Stimulated activated CD4-positive, alpha-beta T cell treated with anti-CD3 and anti-CD28 coated beads, Interleukin-12 subunit alpha, Interleukin-12 subunit beta, amount 100 ng/mL, for 24 hours (primary cell): ENCODE data around the gene MINPP1.
"Not testable (repeated sequence)": the region's sequence is repeated elsewhere in the genome, so short reads cannot be mapped to it uniquely, and the experiment has no call there.

Experiments used
- DNase-seq, 2 experiments: peaks; one replicate each; pipeline ENCODE4 v3.0.0-alpha.2; 2020; ENCODE audit warnings: low read depth in 2 of 2

Gene MINPP1

DNA sequence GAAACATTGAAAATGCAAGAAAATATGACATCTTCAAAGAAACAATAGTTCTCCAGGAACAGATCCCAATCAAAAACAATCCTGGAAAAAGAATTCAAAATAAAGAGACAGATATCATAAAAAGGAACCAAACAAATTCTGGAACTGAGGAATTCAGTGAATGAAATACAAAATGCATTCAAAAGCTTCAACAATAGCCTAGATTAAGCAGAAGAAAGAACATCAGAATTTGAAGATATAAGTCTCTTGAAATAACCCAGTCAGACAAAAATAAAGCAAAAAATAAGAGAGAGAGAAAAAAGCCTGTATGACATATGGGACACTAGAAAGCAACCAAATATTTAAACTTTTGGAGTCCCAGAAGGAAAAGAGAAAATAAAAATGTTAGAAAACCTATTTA is 60.3 kb downstream of the MINPP1 start:
- DNase-seq = no peak

DNA sequence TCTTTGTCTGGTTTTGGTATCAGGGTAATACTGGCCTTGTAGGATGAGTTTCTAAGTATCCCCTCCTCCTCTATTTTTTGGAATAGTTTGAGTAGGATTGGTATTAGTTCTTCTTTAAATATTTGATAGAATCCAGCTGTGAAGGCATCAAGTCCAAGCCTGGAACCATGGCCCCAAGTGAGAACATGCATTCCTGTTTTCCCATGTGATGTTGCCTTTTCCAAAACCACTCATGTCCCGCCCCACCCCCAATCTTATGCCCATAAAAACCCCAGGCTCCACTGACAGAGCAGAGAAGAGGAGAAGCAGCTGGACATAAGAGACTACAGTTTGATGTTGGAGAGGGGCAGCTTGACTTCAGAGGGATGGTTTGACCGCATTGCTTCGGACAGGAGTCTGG is 71.2 kb downstream of the MINPP1 start:
- no peak for DNase-seq

DNA sequence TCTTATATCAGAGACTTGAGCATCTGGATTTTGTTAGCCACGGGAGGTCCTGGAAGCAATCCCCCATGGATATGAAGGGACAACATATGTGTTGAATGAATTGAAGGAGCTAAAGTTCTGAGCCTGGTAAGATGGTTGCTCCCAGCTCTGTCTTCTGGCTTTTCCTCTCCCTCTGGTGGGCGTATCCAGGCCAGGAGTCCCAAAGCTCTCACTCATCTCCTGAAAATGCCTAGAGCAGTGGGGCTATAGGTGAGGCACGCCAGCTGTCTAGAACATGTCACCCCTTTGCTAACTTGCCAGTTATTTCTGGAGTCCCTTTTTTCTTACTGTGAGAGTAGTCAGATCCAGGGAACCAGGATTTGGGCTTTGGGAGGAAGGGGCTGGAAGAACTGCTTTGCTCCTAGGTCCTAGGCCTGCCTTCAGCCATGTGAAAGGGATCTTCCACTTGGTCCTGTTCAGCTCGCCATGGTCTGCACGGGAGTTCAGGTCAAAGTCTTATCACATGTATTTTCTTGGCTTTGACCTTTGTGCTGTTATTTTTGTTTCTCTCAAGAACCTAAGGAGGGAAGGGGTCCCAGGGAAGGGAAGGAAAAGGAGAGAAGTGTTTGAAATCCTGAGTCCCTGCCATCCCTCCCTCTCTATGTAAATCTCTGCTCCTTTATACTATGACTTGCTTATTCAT is 73.6 kb downstream of the MINPP1 start:
- no peak for DNase-seq

DNA sequence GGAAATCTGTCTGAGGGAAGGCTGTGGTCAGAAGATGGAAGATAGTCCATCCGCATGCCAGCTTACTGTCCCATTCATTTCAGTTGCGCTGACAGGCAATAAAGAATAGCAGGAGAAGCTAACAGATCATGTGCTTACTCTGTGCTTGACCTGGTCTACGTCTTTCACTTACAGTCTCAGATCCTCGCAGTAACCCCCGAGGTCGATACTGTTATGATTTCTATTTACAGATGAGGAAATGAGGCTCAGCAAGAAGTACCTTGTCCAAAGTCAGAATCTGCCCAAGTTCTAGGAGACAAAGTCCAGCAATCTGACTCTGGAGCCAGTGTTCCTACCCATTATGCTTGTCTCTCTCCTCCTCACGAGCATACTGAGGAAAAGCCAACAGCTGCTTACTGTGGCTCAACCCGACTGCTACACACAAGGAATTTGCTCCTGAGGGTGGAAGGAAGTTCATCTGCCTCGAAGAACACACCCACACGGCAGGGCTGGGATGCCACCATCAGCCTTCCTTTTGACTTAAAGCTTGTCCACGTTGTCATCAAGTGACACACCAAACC is 74.2 kb downstream of the MINPP1 start:
- no peak for DNase-seq

DNA sequence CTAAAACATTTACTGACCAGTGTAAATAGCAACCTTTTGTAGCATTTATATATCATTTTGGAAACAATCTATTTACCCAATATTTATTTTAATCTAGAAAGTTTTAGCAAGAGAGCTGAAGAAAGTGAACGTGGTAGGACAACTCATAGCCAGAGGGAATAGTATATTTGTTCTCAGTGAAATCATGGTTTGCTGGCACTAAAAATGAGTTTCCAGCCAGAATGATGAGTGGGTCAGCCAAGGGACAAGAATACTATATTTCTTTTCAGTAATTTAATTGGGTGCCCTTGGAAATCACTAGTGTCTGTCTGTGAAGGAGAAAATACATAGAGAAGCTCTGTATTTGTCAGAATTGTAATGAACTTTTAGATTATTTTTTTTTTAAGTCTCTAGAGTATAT is 74.9 kb downstream of the MINPP1 start:
- no peak for DNase-seq

DNA sequence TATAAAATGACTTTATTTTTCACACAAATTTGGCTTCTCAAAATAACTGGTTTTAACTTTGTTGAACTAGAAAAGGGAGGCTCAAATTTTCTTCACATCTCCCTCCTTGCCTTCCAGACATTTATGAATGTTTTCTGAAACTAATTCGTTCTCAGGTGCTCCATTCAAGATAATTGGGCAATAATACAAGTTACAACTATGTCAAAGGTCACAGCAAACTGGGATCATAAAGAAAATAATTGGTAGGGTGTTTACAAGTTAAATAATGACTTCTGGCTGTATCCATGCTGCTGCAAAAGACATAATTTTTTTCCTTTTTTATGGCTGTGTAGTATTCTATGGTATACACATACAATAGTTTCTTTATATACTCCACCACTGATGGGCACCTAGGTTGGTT is 75.3 kb downstream of the MINPP1 start:
- DNase-seq = no peak

DNA sequence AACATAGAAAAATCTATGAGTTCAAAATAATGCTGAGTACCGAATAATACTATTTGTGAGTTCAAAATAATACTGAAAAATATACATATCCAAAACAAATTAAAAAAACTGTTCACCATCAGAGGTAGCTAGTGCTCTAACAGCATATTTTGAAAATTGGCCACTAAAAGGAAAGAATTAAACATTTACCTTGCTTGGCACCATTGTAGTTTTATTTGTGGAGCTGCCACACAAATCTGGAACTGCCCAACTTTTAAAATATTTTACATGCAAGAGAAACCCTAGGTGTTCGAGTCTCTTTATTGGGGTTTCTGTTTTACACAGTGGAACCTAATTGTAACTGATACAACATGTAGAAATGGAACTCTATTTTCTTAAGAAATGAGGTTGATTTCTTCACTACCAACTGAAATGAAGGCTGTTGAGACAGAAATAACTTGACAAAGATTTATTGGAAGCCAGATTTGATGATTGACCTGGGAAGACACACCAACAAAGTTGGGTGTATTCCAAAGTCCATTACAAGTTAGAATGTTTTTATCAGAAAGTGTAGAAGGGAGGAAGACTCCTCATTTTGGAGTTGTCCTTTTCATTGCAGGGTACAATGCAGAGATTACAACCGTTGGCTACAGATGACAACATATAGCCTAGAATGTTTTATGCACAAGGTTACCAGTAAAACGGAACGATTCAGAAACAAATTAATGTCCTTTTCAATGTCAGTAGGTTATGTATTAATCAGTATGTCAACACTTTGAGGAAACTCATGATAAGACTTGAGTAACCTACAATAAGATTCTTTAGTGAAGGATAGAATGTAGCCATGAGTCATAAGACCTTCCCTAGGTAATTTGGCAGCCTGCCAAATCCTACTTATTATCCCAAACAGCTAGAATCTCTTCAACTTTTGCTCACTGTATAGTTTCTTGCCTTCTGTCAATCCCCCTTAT is 81.1 kb downstream of the MINPP1 start:
- no peak for DNase-seq

DNA sequence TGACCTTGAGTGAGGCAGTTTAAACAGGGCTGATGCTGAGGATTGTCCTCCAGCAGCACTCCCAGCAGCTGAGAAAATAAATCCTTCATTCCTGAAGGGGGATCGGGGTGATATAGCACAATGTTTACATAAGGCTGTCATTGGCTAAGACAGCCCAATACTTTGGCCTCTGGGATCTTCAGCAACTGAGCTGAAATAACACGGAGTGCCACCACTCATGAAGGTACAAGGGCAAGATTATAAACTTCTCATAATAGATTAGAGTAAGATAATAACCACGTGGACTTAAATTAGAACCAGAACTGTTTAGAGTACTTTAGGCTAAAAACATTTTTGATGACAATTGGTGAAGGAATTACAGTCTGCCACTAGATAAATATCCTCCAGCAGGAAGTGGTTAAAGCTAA is 85.0 kb downstream of the MINPP1 start:
- no peak for DNase-seq

DNA sequence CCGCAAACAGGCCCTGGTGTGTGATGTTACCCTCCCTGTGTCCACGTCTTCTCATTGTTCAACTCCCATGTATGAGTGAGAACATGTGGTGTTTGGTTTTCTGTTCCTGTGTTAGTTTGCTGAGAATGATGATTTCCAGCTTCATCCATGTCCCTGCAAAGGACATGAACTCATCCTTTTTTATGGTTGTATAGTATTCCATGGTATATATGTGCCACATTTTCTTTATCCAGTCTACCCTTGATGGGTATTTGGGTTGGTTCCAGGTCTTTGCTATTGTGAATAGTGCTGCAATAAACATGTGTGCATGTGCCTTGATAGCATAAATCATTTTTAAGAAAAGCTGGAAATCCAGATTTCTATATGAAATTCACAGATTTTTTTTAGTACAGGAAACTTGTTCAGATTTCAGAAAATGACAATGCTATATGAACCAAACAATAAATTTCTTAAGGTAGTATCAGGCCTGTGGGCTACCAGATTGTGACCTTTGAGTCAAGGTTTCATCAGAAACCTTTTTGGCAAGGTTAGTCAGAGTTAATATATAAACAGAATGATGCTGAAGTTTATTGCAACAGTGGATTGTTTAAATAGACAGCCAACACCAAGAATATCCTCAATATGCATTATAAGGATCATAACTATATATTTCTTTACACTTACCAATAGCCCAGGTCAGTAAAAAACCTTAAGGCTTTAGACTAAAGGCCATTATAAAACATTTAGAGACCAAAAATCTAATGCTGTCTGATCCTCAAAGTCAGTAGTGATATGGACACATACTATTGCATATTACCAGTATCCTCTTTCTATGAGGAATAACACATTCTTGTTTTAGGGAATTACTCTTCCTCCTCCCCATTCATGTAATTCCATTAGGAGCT is 86.3 kb downstream of the MINPP1 start:
- DNase-seq = no peak

DNA sequence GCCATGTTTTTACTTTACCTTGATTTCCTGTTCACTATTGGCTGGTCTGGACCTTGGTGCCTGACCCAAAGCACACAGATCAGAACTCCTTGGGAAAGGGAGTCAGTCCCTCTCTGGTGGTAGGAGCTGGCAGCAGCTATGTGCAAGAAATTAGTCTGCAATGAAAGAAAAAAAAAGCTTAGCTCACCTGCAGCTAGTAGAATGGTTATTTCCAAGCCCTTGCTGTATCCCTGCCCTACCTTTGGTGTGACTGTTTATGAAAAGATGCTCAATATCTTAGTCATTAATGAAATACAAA is 86.8 kb downstream of the MINPP1 start:
- no peak for DNase-seq

DNA sequence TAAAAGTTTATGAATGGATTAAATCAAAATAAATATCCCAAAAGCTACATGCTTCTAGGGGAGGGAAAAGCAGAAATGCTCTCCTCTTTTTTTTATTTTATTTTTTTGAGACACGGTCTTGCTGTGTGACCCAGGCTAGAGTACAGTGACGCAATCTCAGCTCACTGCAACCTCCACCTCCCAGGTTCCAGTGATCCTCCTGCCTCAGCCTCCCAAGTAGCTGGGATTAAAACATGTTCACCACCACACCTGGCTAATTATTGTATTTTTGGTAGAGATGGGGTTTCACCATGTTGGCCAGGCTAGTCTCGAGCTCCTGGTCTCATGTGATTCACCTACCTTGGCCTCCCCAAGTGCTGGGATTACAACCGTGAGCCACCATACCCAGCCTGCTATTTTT is 88.2 kb downstream of the MINPP1 start:
- DNase-seq = not testable (repeated sequence)

DNA sequence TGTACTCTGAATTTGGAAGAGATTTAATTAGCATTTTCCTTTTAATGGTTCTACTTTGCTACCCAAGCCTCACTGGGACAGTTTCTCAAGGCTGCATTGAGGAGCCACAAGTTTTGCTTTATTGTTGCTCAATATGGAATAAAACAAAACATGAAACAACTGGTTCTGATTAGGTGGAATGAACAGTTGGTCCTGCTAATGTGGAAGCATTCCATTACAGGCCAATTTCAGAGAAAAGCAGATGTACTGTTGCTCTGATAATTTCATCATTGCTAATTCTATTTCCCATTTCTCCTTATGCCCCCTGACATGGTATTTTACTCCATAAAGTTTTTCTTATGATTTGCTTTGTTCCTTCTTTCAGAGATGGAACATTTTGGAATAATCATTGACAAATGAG is 89.0 kb downstream of the MINPP1 start:
- no peak for DNase-seq

DNA sequence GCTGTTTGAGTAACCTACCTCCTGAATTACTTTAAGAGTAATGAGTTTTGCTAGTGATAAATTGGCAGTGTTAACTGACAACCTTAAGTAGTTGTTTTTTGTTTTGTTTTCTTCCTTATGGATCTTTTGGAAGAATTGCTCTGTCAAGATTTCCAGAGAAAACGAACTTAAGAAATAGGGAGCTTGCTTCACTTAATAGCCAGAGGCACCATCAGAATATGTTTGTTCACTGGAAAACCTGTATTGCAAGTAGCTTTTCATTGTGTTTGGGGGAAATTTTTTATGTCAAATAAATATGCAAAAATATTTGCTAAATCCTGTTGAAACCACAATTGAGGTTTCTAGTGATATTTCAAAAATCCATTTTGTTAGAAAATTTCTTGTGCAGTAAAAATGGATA is 89.5 kb downstream of the MINPP1 start:
- no peak for DNase-seq

DNA sequence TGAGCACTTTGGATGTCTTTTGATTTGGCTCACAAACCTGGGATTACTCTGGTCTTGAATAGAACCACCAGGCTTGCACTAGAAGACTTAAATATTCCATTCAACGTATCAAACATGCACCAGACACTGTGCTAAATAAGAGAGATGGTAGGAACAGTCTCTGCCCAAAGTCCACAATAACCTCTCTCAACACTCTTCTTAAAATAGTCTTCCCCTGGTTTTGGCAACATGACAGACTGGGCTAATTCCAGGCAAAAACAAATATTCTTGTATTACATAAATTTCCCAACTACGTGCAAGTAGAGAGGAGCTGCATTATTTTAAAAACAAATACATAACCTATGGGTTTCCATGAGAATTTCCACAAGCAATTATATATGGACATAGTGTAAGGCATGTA is 90.2 kb downstream of the MINPP1 start:
- DNase-seq = no peak

DNA sequence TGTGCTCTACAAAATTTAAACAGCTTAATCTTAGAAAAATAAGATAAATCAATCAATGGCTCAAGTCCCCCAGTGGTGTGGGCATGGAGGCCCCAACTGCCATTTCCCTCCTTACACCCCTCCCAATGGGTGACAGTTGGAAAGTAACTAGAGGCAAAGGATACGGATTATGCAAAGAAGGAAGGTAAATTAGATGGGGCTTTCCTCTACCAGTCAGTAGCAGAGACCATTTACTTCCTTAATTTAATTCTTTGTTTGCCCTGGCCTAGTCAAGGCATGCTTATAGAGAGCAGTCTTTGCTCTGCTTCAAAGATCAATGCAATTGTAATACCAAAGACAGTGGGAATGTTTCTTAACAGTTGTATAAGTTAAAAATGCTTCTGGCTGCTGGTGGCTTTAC is 91.7 kb downstream of the MINPP1 start:
- no peak for DNase-seq

DNA sequence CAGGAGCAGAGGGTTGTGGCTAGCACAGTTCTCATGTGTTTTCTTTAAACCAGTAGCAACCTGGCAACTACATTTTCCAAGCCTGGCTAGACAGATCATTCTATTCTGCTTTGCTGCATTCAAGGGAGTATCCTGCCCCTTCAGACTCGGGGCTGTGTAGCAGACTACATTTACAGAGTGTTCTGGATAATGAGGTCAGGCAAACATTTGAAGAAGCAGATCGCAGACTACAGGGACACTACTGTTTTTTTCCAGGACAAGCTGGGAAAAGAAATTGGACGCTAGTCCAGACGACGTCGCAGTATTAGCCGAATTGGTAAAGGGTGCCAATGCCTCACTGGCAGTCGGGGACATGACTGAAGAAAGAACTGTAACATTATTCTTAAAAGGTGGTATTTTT is 94.0 kb downstream of the MINPP1 start:
- DNase-seq = no peak

DNA sequence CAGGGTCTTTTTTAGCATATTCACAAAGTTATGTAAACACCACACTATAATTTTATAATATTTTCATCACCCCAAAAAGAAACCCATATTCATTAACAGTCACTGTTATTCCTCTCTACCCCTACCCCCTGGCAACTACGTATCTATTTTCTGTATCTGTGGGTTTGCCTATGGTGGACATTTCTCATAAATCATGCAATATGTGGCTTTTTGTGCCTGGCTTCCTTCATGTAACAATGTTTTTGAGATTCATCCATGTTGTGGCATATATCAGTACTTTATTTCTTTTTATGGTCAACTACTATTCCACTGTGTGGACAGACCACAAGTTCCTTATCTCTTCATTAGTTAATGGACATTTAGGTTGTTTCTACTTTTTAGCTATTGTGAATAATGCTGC is 95.9 kb downstream of the MINPP1 start:
- no peak for DNase-seq
